Measurements from ENCODE around the gene PDS5B.
"Not testable (repeated sequence)": the region's sequence is repeated elsewhere in the genome, so short reads cannot be mapped to it uniquely, and the experiment has no call there.

Gene PDS5B, protein sequence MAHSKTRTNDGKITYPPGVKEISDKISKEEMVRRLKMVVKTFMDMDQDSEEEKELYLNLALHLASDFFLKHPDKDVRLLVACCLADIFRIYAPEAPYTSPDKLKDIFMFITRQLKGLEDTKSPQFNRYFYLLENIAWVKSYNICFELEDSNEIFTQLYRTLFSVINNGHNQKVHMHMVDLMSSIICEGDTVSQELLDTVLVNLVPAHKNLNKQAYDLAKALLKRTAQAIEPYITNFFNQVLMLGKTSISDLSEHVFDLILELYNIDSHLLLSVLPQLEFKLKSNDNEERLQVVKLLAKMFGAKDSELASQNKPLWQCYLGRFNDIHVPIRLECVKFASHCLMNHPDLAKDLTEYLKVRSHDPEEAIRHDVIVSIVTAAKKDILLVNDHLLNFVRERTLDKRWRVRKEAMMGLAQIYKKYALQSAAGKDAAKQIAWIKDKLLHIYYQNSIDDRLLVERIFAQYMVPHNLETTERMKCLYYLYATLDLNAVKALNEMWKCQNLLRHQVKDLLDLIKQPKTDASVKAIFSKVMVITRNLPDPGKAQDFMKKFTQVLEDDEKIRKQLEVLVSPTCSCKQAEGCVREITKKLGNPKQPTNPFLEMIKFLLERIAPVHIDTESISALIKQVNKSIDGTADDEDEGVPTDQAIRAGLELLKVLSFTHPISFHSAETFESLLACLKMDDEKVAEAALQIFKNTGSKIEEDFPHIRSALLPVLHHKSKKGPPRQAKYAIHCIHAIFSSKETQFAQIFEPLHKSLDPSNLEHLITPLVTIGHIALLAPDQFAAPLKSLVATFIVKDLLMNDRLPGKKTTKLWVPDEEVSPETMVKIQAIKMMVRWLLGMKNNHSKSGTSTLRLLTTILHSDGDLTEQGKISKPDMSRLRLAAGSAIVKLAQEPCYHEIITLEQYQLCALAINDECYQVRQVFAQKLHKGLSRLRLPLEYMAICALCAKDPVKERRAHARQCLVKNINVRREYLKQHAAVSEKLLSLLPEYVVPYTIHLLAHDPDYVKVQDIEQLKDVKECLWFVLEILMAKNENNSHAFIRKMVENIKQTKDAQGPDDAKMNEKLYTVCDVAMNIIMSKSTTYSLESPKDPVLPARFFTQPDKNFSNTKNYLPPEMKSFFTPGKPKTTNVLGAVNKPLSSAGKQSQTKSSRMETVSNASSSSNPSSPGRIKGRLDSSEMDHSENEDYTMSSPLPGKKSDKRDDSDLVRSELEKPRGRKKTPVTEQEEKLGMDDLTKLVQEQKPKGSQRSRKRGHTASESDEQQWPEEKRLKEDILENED (N-terminal part only)

DNA sequence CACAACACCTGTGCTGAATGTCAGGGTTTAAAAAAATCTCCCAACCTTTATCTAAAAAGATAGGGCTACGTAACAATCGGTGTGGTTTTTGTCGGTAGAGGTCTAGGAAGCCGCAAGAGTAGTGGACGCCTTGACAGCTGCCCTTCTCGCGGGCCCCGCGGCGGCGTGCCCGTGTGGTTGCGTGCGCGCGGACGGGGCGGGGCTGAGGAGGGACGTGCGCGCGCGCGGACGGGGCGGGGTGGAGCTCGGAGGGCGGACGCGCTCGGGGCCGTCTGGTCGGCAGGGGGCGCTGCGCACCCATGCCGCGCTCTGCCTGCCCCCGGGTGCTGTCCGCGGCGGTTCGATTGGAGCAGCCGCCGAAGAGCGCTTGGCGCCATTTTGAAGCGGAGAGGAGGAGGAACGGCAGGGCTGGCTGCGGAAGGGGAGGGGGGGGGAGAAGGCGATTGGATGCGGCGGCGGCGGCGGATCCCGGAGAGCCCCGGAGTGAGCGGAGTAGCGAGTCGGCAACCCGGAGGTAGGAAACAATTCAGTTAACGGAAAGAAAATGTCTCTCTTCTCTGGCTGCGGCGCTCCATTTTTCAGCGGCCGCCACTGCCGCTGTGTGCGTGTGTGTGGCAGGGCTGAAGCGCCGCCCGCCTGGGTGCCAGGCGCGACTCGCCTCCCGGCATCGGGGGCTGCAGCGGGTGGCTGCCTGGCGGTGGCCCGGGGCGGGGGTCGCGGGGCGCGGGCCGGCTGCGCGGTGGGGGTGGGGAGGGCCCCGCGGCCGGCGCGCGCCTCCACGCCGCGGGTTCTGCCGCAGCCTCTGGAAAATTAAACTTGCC, at the start of gene PDS5B:
PDS5B (plus strand) TSS at position 373 of the 821 bp plus-strand sequence. CDS start 62,321 bp downstream, outside the sequence.
- DNase-seq (ENCODE audit: low read depth), result peak; percentile 55

DNA sequence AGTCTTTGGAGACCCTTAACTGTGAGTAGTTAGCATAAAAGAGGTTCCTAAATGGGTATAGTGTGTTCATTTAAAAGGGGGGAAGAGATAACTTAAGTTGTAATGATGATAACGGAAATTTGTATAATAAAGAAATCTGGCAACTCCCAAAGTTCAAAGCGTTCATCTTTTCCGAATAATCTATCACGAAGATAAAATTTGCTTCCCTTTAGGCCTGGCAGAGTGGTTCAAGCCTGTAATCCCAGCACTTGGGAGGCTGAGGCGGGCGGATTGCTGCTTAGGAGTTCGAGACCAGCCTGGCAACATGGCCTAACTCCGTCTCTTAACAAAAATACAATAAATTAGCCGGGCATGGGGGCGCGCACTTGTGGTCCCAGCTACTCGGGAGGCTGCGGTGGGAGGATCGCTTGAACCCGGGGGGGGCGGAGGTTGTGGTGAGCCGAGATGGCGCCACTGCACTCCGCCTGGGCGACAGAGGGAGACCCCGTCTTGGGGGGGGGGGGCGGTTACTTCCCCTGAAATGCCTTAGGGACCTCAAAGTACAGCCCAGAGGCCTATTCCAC, 48.6 kb upstream of the PDS5B start:
- DNase-seq (ENCODE audit: low read depth), result peak; percentile 7

DNA sequence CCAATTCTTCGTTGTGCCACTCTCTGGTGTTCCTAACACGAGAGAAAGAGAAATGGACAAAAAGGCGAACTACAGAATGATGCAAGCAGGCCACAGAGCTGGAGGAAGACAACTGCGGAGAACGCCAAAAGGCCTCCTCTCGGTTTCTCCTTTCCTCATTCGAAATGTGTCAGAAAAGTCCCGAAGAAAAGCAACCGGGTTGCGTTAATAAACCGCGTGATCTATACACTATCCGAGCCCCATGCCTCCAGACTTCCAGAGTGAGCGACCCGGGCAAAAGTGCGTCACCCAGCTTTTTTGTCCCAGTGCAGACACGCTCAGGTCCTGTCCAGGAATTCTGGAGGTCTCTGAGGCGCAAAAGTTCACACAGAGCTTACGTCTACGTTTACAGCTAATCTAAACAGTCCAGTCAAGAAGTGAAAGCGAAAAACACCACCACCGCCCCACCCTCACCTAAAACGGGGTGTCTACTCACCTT, 48.1 kb upstream of the PDS5B start:
- peak; percentile 24 for DNase-seq (ENCODE audit: low read depth)

GRCh38 chr13:32538621-32539246, 47.5 kb upstream of the PDS5B start, which contains the start of gene N4BP2L2:
Gene N4BP2L2, minus strand, starts transcription at chr13:32538795. Its CDS starts 1,768 bp downstream, at chr13:32537027.
- DNase-seq (ENCODE audit: low read depth), result peak; percentile 72

GRCh38 chr13:32542221-32542620, 44.0 kb upstream of the PDS5B start:
- DNase-seq (ENCODE audit: low read depth), result no peak

GRCh38 chr13:32545083-32545482, 41.2 kb upstream of the PDS5B start:
- no peak for DNase-seq (ENCODE audit: low read depth)

DNA sequence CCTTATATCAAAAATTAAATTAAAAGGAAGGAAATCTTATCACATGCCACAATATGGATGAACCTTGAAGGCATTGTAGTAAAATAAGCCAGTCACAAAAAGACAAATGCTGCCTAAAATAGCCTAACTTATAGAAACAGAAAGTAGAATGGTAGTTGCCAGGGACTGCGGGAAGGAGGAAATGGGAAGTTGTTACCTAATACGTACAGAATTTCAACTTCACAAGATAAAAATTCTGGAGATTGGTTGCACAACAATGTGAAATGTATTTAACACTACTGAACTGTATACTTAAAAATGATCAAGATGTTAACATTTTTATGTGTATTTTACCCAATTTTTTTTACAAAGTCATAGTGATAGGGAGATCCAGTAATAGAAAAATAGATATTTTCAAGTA, 37.4 kb upstream of the PDS5B start:
- no peak for DNase-seq (ENCODE audit: low read depth)

GRCh38 chr13:32549788-32550187, 36.5 kb upstream of the PDS5B start:
- DNase-seq (ENCODE audit: low read depth), result no peak

DNA sequence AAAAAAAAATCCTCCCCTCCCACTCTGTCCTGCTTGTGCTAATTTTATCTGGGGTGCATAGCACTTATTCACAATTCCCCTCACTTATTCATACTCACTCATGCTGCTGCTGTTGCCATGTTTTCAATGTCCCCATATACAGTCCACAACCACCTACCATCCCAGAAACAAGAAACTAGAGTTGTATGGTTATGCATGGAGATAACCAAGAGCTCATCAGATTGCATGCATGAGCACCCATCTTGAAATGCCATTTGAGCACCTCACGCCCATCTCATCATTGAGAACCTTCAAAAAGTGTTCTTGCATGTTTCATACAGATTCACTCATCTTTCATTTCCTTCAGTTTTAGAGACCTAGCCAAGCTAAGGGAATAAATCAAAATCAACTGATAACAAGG, 32.5 kb upstream of the PDS5B start:
- DNase-seq (ENCODE audit: low read depth), result no peak

- no peak for DNase-seq (ENCODE audit: low read depth)
These were observed 30.6 kb upstream of the PDS5B start for GRCh38 chr13:32555613-32556012.

DNA sequence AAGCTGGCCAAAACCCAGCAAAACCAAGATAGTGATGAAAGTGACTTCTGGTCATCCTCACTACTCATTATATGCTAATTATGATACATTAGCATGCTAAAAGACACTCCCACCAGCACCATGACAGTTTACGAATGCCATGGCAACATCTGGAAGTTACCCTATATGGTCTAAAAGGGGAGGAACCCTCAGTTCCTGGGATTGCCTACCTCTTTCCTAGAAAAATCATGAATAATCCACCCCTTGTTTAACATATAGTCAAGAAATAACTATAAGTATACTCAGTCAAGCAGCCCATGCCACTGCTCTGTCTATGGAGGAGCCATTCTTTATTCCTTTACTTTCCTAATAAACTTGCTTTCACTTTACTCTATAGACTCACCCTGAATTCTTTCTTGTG, 25.4 kb upstream of the PDS5B start:
- DNase-seq (ENCODE audit: low read depth), result not testable (repeated sequence)

DNA sequence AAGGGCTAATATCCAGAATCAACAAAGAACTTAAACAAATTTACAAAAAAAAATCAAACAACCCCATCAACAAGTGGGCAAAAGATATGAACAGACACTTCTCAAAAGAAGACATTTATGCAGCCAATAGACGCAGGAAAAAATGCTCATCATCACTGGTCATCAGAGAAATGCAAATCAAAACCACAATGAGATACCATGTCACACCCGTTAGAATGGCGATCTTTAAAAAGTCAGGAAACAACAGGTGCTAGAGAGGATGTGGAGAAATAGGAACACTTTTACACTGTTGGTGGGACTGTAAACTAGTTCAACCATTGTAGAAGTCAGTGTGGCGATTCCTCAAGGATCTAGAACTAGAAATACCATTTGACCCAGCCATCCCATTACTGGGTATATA, 10.6 kb upstream of the PDS5B start:
- not testable (repeated sequence) for DNase-seq (ENCODE audit: low read depth)

DNA sequence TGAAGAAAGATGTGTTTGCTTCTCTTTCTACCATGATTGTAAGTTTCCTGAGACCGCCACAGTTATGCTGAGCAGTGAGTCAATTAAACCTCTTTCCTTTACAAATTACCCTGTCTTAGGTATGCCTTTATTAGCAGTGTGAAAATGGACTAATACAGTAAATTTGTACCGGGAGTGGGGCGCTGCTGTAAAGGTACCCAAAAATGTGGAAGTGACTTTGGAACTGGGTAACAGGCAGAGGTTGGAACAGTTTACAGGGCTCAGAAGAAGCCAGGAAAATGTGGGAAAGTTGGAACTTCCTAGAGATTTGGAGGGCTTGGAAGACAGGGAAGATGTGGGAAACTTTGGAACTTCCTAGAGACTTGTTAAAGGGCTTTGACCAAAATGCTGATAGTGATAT, 9.2 kb upstream of the PDS5B start:
- no peak for DNase-seq (ENCODE audit: low read depth)

DNA sequence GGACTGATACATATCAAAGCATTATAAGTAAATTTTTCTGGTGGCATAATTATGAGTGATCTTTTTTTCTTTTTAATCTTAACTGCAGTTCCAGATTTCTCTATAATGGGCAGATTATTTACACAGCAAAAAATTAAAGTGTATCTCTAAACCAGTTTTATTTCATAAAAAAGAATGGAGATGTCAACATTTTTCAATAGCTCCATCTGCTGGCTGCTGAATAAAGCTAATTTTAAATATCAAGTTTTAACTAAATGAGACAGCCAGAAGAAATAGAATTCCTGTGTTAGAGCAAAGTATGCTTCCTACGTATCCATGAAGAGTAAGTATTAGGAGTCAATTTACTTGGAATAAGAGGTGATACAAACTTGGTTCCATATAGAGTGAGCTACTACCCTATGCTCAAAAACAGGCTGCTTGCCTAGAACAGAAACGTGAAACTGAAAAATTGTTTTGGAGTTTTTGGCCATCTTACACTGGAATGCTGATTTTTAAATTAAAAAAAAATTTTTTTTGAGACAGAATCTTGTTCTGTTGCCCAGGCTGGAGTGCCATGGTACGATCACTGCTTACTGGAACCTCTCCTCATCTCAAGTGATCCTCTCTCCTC, 5.0 kb upstream of the PDS5B start:
- no peak for DNase-seq (ENCODE audit: low read depth)

DNA sequence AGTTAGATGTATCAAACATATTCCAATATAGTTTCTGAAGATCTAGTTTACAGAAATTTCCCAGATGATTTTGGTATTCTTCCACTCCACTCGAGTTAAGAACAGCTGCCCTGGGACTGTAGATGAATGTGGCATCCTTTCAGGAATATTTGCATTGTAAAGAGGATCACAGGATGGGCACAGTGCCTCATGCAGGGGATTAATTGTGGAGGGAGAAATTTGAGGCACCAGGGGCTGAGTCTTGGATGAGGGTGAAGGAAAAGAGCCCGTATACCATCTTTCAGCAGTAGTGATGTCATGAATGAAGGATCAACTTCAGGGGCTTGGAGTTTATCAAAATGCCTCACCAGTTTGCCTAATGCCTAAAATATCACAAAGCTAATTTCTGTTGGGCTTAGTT, 4.0 kb upstream of the PDS5B start:
- no peak for DNase-seq (ENCODE audit: low read depth)

- no peak for DNase-seq (ENCODE audit: low read depth)
These were observed 3.3 kb upstream of the PDS5B start for GRCh38 chr13:32582991-32583390.

DNA sequence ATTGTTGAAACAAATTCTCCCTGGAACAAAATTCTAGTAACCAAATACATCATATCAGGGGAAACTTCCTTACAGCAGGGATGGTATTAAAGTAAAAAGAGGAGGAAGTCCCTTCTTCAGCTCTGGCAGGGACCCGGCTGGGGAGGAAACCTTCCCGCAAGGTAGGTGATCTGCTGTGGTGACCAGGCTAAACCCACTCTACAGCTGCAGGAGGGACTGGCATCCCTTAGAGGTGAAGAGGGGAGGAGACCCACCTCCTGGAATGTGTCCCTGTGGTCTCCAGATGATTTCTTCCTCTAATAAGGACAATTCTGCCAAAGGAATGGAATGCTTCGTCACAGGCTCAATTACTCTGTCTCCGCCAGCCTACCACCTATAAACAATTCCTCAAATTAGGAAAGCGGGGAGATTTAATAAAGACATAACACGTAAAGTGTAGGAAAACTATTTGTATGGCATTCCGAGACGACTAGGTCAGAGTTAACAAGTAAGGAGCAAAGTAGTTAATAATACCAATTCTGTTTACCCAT, 637 bp upstream of the PDS5B start:
- no peak for DNase-seq (ENCODE audit: low read depth)

- DNase-seq (ENCODE audit: low read depth), result no peak
These were observed 959 bp downstream of the PDS5B start for GRCh38 chr13:32587011-32587810.

DNA sequence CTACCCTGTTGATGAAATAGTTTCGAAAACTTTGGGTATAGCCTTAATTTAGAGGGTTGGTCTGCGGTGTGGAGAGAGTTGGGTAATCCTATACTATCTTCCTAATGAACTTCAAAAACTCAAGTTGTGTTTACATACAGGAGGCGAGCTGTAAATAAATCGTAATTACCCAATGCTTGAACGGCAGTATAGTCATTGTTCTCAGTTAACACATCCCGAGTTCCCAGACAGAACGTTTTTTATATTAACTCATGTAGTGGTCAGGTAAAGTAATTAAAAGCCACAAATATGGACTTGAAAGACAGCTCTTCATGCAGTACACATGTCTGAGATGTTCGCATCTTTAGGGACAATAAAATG, 1.5 kb downstream of the PDS5B start:
- no peak for DNase-seq (ENCODE audit: low read depth)
